Suprapubic skin (tissue), 3 donors: Measurements from ENCODE around the gene ZNF143.

ENCODE experiments used
- CTCF ChIP-seq, 2 donors: fragments of 200-600 bp in 1 of 2; fragments of 450-650 bp in 1 of 2; sonication (generic) in 1 of 2; IDR thresholded peaks; one replicate each; pipeline ENCODE4 v1.5.1; 2016 to 2019; ENCODE audit warnings: antibody characterized with exemption in 2 of 2, mild to moderate bottlenecking in 1 of 2, moderate library complexity in 1 of 2
- POLR2A ChIP-seq, 2 donors: fragments of 450-650 bp; IDR thresholded peaks; one replicate each; pipeline ENCODE4 v1.6.1; 2017; ENCODE audit warnings: antibody characterized with exemption in 2 of 2, mild to moderate bottlenecking in 2 of 2, moderate library complexity in 2 of 2

GRCh38 chr11:9550191-9550628 lies 89.4 kb downstream of the ZNF143 start:
- TF ChIP-seq CTCF (IDR thresholded peaks at IDR 0.05): no peak
- no peak for TF ChIP-seq POLR2A (IDR thresholded peaks at IDR 0.05)
